Peyer's patch (tissue), 4 donors: ENCODE data around the gene SLC26A2.

Source experiments
- POLR2A ChIP-seq, 2 donors: fragments of 450-650 bp; IDR thresholded peaks; one replicate each; pipeline ENCODE4 v1.5.1; 2017; ENCODE audit warnings: antibody characterized with exemption in 2 of 2, mild to moderate bottlenecking in 2 of 2, moderate library complexity in 2 of 2
- TF ChIP-seq, protein P1 (sequence below), 6 experiments: fragments of 450-650 bp in 4 of 6; fragments of 200-600 bp in 2 of 6; sonication (generic) in 1 of 6; IDR thresholded peaks; one replicate each; pipeline ENCODE4 v1.5.1; 2017 to 2019; ENCODE audit warnings: antibody characterized with exemption in 6 of 6, mild to moderate bottlenecking in 3 of 6, moderate library complexity in 1 of 6

DNA sequence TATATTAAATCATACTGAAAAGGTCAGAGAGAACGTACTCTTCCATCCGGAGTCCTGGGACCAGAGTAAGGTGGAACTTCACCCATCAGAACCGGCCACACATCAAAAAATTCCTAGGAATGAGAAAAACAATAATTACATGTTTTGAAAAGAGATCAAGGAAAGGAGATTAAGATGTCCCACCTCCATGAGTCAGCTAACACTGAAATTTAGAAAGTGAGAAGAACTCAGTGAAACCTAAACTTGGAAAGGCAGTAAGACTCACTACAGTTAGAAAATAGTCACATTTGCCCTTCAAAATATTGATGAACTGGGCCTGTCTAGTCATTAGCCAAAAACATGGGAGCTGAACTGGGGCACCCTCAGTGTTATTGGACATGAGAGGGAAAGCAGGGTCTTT is 39.0 kb upstream of the SLC26A2 start:
- TF ChIP-seq, protein P1, sequence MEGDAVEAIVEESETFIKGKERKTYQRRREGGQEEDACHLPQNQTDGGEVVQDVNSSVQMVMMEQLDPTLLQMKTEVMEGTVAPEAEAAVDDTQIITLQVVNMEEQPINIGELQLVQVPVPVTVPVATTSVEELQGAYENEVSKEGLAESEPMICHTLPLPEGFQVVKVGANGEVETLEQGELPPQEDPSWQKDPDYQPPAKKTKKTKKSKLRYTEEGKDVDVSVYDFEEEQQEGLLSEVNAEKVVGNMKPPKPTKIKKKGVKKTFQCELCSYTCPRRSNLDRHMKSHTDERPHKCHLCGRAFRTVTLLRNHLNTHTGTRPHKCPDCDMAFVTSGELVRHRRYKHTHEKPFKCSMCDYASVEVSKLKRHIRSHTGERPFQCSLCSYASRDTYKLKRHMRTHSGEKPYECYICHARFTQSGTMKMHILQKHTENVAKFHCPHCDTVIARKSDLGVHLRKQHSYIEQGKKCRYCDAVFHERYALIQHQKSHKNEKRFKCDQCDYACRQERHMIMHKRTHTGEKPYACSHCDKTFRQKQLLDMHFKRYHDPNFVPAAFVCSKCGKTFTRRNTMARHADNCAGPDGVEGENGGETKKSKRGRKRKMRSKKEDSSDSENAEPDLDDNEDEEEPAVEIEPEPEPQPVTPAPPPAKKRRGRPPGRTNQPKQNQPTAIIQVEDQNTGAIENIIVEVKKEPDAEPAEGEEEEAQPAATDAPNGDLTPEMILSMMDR (IDR thresholded peaks at IDR 0.05) = no peak
- TF ChIP-seq POLR2A (IDR thresholded peaks at IDR 0.05) = no peak
